Epithelial cell of proximal tubule (primary cell): ENCODE data around the gene VEGFB. TPM values are rescaled to one million over a fixed set of nuclear protein-coding genes. Genes with fewer than 3 reads are reported as not detected.

Source experiments
- DNase-seq: peaks from one replicate; pipeline ENCODE4 v3.0.0-alpha.2; 2011; ENCODE audit warnings: low read depth
- H3K4me3 ChIP-seq: 2 replicates; pipeline ENCODE4 v1.5.1; 2011; ENCODE audit warnings: low read depth, mild to moderate bottlenecking, low read length
- total RNA-seq: library from RNA; depleted of rRNA; stranded (reverse); fragments of >200 nt; gene quantifications from 2 replicates; pipeline ENCODE4 v1.2.3, GENCODE V29; 2015
- TF ChIP-seq, protein P1 (sequence below): conservative IDR thresholded peaks from 2 replicates; pipeline ENCODE4 v1.5.1; 2012; ENCODE audit warnings: low read depth, mild to moderate bottlenecking, low read length

Gene VEGFB
- total RNA-seq, 1 donor from 2014 or later, result 15.6 TPM

DNA sequence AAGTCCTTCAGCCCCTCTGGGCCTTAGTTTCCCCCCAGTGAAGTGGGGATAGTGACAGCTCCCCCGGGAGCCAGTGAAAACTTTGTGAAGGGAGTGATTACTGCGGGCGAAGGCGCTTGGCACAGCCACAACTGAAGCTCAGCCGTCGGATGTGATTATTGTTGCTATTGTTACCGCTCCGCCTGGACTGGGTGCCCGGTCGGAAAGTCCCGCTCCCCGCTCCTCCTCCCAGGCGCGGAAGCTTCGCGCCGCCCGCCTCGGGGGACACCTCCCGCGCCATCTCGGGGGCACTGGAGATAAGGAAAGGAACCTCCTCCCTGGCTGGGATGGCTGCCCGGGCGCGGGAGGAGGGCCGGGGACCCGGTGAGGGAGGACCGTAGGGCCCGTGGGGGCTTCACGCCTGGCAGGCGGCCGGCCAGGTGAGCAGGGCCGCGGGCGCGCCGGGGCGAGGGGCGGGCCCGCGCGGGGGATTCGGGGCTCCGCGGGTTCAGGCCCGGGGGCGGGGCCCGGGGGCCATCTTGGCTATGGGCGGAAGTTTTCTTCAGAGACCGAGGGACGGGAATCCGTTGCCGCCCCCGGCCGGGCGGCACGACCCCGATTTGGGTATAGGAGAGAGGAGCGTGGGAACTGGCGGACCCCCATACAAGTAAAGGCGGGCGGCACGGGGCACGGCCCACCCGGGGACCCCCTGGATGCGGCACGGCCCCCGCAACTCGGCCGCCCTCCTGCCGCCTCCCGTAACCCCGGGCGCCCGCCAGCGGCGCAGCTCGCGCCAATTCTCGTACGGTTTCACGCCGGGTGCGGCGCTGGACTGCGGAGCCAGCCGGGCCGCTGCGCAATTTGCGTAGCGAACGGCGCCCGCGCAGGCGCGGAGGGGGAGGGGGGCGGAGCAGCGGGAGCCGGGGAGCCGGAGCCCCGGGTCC, 50.8 kb downstream of the VEGFB start, which contains the start of gene GPR137:
TSS of gene GPR137 (plus strand) at position 887 of the 923 bp plus-strand sequence. CDS start 677 bp downstream, outside the sequence.
- peak within 1 kb of the TSS; percentile 94 for H3K4me3 ChIP-seq
- TF ChIP-seq, protein P1, sequence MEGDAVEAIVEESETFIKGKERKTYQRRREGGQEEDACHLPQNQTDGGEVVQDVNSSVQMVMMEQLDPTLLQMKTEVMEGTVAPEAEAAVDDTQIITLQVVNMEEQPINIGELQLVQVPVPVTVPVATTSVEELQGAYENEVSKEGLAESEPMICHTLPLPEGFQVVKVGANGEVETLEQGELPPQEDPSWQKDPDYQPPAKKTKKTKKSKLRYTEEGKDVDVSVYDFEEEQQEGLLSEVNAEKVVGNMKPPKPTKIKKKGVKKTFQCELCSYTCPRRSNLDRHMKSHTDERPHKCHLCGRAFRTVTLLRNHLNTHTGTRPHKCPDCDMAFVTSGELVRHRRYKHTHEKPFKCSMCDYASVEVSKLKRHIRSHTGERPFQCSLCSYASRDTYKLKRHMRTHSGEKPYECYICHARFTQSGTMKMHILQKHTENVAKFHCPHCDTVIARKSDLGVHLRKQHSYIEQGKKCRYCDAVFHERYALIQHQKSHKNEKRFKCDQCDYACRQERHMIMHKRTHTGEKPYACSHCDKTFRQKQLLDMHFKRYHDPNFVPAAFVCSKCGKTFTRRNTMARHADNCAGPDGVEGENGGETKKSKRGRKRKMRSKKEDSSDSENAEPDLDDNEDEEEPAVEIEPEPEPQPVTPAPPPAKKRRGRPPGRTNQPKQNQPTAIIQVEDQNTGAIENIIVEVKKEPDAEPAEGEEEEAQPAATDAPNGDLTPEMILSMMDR, result no peak
- DNase-seq, result no peak

DNA sequence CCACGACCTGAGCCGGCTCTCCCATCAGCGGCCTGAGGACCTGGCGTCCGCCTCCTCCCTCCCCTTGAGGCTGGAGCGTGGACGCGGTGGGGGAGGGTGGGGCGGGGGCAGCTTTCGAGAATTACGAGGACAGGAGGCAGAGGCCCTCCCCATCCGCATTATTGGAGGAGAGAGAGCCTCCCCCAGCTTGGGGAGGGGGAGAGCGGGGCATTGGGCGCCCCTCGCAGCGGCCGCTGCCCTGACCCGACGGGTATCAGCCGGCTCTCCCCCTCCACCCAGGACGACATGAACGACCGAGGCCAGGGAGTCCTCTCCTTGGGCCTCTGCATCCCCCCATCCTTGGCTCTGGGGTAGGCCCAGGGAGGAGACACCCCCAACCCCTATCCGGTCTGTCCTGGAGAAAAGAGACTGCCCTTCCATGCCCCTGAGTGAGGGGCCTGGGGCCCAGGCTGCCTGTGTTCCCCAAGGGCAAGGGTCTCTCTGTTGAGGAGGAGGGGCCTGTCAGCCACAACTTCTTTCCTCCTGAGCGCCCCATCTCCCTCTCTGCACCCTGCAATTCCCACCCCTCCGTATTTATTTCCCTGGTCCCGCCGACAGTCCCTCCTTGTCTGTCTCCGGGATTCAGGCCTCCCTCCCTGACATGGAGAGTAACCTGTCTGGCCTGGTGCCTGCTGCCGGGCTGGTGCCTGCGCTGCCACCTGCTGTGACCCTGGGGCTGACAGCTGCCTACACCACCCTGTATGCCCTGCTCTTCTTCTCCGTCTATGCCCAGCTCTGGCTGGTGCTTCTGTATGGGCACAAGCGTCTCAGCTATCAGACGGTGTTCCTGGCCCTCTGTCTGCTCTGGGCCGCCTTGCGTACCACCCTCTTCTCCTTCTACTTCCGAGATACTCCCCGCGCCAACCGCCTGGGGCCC, 51.8 kb downstream of the VEGFB start:
- TF ChIP-seq, protein P1, result peak; percentile 30
- DNase-seq, result no peak
- H3K4me3 ChIP-seq, result peak overlapping the region; percentile 94

DNA sequence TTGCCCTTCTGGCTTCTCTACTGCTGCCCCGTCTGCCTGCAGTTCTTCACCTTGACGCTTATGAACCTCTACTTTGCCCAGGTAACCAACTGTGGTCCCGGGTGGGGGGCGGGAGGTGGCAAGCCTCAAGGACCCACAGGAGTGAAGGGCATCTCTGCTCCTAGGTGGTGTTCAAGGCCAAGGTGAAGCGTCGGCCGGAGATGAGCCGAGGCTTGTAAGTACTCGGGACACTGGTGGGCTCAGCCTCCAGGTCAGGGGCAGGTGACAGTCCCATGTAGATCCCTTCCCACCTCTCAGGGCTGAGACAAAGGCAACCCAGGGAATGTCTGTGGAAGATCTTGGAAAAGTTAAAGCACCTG, 52.4 kb downstream of the VEGFB start:
- TF ChIP-seq, protein P1, result no peak
- no peak for DNase-seq
- H3K4me3 ChIP-seq, result no peak overlapping the region

DNA sequence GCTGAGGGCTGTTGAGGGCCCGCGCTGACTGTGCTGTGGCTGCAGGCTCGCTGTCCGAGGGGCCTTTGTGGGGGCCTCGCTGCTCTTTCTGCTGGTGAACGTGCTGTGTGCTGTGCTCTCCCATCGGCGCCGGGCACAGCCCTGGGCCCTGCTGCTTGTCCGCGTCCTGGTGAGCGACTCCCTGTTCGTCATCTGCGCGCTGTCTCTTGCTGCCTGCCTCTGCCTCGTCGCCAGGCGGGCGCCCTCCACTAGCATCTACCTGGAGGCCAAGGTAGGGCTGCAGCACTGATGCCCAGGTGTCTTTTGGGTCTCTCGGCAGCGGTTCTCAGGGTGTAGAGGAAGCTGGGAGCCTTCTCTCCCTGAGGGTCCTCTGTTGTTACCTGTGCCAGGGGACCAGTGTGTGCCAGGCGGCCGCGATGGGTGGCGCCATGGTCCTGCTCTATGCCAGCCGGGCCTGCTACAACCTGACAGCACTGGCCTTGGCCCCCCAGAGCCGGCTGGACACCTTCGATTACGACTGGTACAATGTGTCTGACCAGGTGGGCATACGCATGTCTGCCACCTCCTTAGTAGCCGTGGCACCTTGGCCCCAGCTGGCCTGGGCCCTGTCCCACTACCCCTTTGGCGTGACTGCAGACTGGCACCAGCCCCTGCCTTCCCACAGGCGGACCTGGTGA, 53.4 kb downstream of the VEGFB start:
- TF ChIP-seq, protein P1, result no peak
- no peak for DNase-seq
- no peak overlapping the region for H3K4me3 ChIP-seq

DNA sequence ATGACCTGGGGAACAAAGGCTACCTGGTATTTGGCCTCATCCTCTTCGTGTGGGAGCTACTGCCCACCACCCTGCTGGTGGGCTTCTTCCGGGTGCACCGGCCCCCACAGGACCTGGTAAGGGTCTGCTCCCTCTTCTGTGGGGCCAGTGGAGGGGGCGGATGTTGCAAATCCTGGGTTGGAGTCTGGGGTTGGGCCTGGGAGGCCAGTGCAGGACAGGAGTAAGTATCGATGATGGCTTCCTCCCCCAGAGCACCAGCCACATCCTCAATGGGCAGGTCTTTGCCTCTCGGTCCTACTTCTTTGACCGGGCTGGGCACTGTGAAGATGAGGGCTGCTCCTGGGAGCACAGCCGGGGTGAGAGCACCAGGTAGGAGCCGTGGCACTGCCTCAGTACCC, 54.0 kb downstream of the VEGFB start:
- DNase-seq, result no peak
- H3K4me3 ChIP-seq, result no peak overlapping the region
- TF ChIP-seq, protein P1, result no peak

Other genes starting within 250 kb of the VEGFB start
- 109 and 204 TPM in 2 replicates for gene OTUB1, start 248.1 kb upstream of the VEGFB start, total RNA-seq
- gene FLRT1, start 198.7 kb upstream of the VEGFB start, total RNA-seq, result not detected in 2 replicates
- 18.7 and 27.8 TPM in 2 replicates for gene MACROD1, start 68.5 kb upstream of the VEGFB start, total RNA-seq
- 275 and 315 TPM in 2 replicates for gene STIP1, start 48.4 kb upstream of the VEGFB start, total RNA-seq
- gene FERMT3, start 27.9 kb upstream of the VEGFB start, total RNA-seq, result 0.29 and 2.8 TPM in 2 replicates
- gene TRPT1, start 8.4 kb upstream of the VEGFB start, total RNA-seq, result 63.3 and 98.1 TPM in 2 replicates
- 69.2 and 91.9 TPM in 2 replicates for gene NUDT22, start 8.3 kb upstream of the VEGFB start, total RNA-seq
- 12.5 and 17.6 TPM in 2 replicates for gene DNAJC4, start 4.0 kb upstream of the VEGFB start, total RNA-seq
- gene FKBP2, start 6.5 kb downstream of the VEGFB start, total RNA-seq, result 72.6 and 184 TPM in 2 replicates
- 674 and 753 TPM in 2 replicates for gene PPP1R14B, start 12.4 kb downstream of the VEGFB start, total RNA-seq
- 42.8 and 43.5 TPM in 2 replicates for gene PLCB3, start 16.9 kb downstream of the VEGFB start, total RNA-seq
- gene BAD, start 50.1 kb downstream of the VEGFB start, total RNA-seq, result 113 and 156 TPM in 2 replicates
- gene GPR137, start 51.3 kb downstream of the VEGFB start, total RNA-seq, result 16.3 and 24.8 TPM in 2 replicates
- 0.51 TPM in 1 of 2 replicates, not detected in the other for gene KCNK4, start 56.7 kb downstream of the VEGFB start, total RNA-seq
- gene CATSPERZ, start 65.8 kb downstream of the VEGFB start, total RNA-seq, result not detected in 2 replicates
- 47.2 and 61.9 TPM in 2 replicates for gene ESRRA, start 70.9 kb downstream of the VEGFB start, total RNA-seq
- gene TRMT112, start 83.0 kb downstream of the VEGFB start, total RNA-seq, result 359 and 470 TPM in 2 replicates
- 284 and 357 TPM in 2 replicates for gene PRDX5, start 83.5 kb downstream of the VEGFB start, total RNA-seq
- 2.5 and 4.8 TPM in 2 replicates for gene CCDC88B, start 105.6 kb downstream of the VEGFB start, total RNA-seq
- gene RPS6KA4, start 124.6 kb downstream of the VEGFB start, total RNA-seq, result 37.1 and 69.9 TPM in 2 replicates